GM12891 (cell line): ENCODE measurements around the gene PPARG.

Experiments used
- PAX5 ChIP-seq: IDR thresholded peaks from 2 replicates; pipeline ENCODE4 v1.6.1; 2011; ENCODE audit warnings: low read length, moderate library complexity, mild to moderate bottlenecking; ENCODE audit not compliant: insufficient read depth, severe bottlenecking
- POLR2A ChIP-seq: IDR thresholded peaks from 2 replicates; pipeline ENCODE4 v1.6.1; 2011; ENCODE audit warnings: low read depth, low read length, control low read depth
- POLR2AphosphoS5 ChIP-seq: IDR thresholded peaks from 2 replicates; pipeline ENCODE4 v1.6.1; 2011; ENCODE audit warnings: low read depth, low read length, control low read depth
- TAF1 ChIP-seq: IDR thresholded peaks from 2 replicates; pipeline ENCODE4 v1.6.1; 2011; ENCODE audit warnings: low read depth, low read length, control low read depth

DNA sequence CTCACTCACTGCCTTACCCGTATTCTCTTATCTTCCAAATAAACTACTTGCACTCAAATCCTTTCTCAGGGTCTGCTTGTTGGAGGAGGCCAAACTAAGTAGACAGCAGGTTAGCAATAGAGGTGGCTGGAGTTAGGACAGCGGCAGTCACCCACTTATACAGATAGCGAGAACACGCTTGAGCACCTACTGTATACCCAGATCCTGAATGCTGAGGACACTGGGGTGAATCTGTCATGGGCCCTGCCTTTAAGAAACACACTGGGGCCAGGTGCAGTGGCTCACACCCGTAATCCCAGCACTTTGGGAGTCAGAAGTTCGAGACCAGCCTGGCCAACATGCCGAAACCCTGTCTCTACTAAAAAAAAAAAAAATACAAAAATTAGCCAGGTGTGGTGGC is 157.4 kb downstream of the PPARG start:
- TF ChIP-seq POLR2AphosphoS5 (no peak), POLR2A (no peak), TAF1 (no peak), PAX5 (no peak)
